ENCODE data around the gene PTPRT. TPM values are rescaled to one million over a fixed set of nuclear protein-coding genes. Genes with fewer than 3 reads are reported as not detected.

PTPRT gene
- total RNA-seq, 6 donors from 2014 or later = 0.20 to 7.1 (median 3.8) TPM

DNA sequence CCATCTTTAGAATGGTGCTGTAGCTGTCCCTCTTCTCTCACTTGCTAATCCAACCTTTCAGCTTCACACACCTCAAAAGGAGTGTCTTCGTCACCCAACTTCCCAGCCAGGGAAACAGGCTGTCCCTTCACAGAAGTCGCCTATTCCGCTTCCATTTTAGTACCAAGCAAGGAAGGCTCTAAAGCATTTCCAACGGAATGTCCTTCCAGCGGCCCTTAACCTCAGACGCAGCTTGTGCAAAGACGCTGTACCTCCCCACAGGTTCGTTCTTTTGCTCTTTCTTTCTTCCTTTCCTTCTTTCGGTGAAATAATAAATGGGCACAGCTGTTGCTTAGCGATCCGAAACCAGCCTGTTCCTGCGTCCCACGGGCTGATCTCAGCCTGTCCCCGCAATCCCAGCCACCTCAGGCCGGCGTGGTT is 1.5 kb downstream of the PTPRT start:
- Histone ChIP-seq H3K4me3 (peak overlapping the region in 1 of 4 donors; percentile 26), H3K4me1 (peaks cover 0 to 28% (median 15%) of the 10 kb centered on the region in 4 donors), H3K27me3 (peaks cover 0 to 25% (median 11%) of the 10 kb centered on the region in 4 donors), H3K27ac (no peak overlapping the region), H3K36me3 (no peaks in the 10 kb centered on the region), H3K9me3 (no peaks in the 10 kb centered on the region)
- DNase-seq (no peak), ATAC-seq (ENCODE audit: low FRiP score in 2 of 2) (no peak)
- TF ChIP-seq POLR2A (IDR thresholded peaks at IDR 0.05) = no peak
- TF ChIP-seq, protein P1, sequence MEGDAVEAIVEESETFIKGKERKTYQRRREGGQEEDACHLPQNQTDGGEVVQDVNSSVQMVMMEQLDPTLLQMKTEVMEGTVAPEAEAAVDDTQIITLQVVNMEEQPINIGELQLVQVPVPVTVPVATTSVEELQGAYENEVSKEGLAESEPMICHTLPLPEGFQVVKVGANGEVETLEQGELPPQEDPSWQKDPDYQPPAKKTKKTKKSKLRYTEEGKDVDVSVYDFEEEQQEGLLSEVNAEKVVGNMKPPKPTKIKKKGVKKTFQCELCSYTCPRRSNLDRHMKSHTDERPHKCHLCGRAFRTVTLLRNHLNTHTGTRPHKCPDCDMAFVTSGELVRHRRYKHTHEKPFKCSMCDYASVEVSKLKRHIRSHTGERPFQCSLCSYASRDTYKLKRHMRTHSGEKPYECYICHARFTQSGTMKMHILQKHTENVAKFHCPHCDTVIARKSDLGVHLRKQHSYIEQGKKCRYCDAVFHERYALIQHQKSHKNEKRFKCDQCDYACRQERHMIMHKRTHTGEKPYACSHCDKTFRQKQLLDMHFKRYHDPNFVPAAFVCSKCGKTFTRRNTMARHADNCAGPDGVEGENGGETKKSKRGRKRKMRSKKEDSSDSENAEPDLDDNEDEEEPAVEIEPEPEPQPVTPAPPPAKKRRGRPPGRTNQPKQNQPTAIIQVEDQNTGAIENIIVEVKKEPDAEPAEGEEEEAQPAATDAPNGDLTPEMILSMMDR (IDR thresholded peaks at IDR 0.05) = no peak
- no peak for TF ChIP-seq EP300 (IDR thresholded peaks at IDR 0.05)
- no peak for TF ChIP-seq POLR2AphosphoS5 (IDR thresholded peaks at IDR 0.05)
- WGBS, 2 donors = 4 to 6% methylated on average over 16 of the region's 16 CpGs

DNA sequence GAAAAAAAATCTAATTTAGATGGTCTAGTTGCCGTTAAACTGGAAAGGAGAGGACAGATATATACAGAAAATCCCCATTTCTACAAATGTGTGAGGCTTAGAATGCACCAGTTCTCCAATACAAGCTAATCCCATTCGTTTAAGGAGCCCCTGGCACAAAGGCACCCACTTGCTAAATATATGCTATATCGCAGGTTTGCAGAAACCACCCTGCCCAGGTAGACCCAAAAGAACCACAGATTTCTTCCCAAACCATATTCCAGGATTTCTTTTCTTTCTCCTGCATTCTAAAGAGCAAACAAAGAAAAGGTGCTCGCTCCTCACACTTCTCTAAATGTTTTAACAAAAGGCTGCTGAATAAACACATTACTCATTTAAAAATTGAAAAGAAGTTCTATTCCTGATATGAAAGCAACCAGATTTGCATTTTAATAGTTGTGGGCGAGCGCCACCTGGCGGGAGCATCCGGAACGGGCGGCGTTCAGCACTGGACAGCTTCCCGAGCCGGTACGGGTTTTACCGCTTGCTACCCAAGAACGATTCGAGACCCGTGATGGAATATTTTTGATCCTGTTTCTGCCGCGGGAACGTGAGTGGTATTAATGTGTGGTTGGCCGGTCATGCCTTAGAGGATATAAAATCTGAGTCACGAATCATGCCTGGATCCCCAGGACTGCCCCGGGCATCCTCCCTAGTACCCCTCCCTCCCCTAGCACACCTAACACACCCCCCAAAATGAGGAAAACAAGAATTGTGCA is 2.1 kb downstream of the PTPRT start:
- no peak overlapping the region for H3K27ac ChIP-seq
- no peaks in the 10 kb centered on the region for H3K36me3 ChIP-seq
- H3K27me3 ChIP-seq = peaks cover 0 to 25% (median 11%) of the 10 kb centered on the region in 4 donors
- ATAC-seq (ENCODE audit: low FRiP score in 2 of 2) (peak; percentile 56 to 76), DNase-seq (peak; percentile 59 to 95)
- H3K4me1 ChIP-seq = peaks cover 0 to 28% (median 15%) of the 10 kb centered on the region in 4 donors
- no peak overlapping the region for H3K4me3 ChIP-seq
- H3K9me3 ChIP-seq = no peaks in the 10 kb centered on the region
- TF ChIP-seq, protein P1 (IDR thresholded peaks at IDR 0.05) = peak; percentile 62 to 91 (median 81)
- no peak for TF ChIP-seq POLR2A (IDR thresholded peaks at IDR 0.05)
- 6% methylated on average over 24 of the region's 24 CpGs for WGBS, 2 donors

DNA sequence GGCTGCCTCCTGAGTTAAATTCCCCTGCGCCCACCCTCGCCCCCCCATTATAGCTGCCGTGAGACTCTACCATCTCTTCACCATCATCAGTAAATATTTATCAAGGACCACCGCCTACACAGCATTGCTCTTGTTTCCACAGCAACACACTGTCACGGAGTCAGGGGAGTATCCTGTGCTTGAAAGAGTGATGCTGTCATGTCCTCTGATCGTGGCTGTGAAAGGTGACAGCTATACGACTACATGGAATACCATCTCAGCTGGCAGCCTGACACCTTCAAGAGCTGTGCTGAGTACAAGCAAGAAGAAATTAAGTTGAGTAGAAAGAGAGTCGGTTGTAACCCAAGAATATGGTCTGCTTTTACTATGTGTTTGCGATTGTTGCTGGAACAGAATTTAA is 3.4 kb downstream of the PTPRT start:
- H3K27ac ChIP-seq = no peak overlapping the region
- no peak for ATAC-seq (ENCODE audit: low FRiP score in 2 of 2)
- 53 to 58% methylated on average over 9 of the region's 9 CpGs for WGBS, 2 donors
- no peak for TF ChIP-seq POLR2A (IDR thresholded peaks at IDR 0.05)
- no peak for TF ChIP-seq EP300 (IDR thresholded peaks at IDR 0.05)
- TF ChIP-seq, protein P1 (IDR thresholded peaks at IDR 0.05) = no peak
- TF ChIP-seq POLR2AphosphoS5 (IDR thresholded peaks at IDR 0.05) = no peak
- no peak overlapping the region for H3K4me3 ChIP-seq
- peaks cover 0 to 28% (median 15%) of the 10 kb centered on the region in 4 donors for H3K4me1 ChIP-seq
- no peaks in the 10 kb centered on the region for H3K36me3 ChIP-seq
- DNase-seq = no peak
- peaks cover 0 to 22% (median 11%) of the 10 kb centered on the region in 4 donors for H3K27me3 ChIP-seq
- no peaks in the 10 kb centered on the region for H3K9me3 ChIP-seq

DNA sequence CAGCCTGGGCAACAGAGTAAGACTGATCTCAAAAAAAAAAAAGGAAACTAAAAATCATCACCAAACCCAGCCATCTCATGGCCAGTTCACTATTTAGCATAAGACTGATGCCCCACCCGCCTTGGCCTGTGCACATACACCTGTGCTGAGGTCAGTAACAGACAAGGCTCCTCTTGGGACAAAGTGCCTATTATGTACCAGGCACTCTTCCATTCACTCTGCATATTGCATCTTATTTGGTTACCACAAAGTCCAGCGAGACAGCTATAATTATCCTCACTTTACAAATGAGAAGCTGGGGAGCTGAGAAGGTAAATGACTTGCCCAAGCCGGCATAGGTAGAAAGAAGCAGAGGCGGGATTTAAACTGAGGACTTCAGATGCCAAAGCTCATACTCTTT is 3.8 kb downstream of the PTPRT start:
- peaks cover 0 to 28% (median 15%) of the 10 kb centered on the region in 4 donors for H3K4me1 ChIP-seq
- TF ChIP-seq, protein P1 (IDR thresholded peaks at IDR 0.05) = no peak
- TF ChIP-seq POLR2A (IDR thresholded peaks at IDR 0.05) (no peak), POLR2AphosphoS5 (IDR thresholded peaks at IDR 0.05) (no peak), EP300 (IDR thresholded peaks at IDR 0.05) (no peak)
- 85 to 87% methylated on average over 4 of the region's 4 CpGs for WGBS, 2 donors
- H3K27me3 ChIP-seq = peaks cover 0 to 22% (median 9%) of the 10 kb centered on the region in 4 donors
- DNase-seq (no peak), ATAC-seq (ENCODE audit: low FRiP score in 2 of 2) (no peak)
- no peaks in the 10 kb centered on the region for H3K9me3 ChIP-seq
- H3K4me3 ChIP-seq = no peak overlapping the region
- H3K36me3 ChIP-seq = no peaks in the 10 kb centered on the region
- H3K27ac ChIP-seq = no peak overlapping the region
